ENCODE measurements around the gene BMERB1. TPM values are rescaled to one million over a fixed set of nuclear protein-coding genes. Genes with fewer than 3 reads are reported as not detected.

The BMERB1 gene
- total RNA-seq, 1 experiment from 2014 or later, result 12.4 TPM

GRCh38 chr16:15636392-15636873, 202.0 kb downstream of the BMERB1 start:
- DNase-seq (ENCODE audit: low read depth, low spot score), result no peak
- in situ Hi-C loops (cut with HindIII; ENCODE audit: low pct_unique_long_range_greater_than_20kb, low sequenced_read_pairs), result no loop called here

Other genes starting within 250 kb of the BMERB1 start
- gene NPIPA5, start 56.3 kb upstream of the BMERB1 start, total RNA-seq (2014; rRNA removed; shearing (Covaris generic)), result 0.32 and 0.93 TPM in 2 replicates
- not detected in 2 replicates for gene MPV17L, start 38.8 kb upstream of the BMERB1 start, total RNA-seq (2014; rRNA removed; shearing (Covaris generic))
- 11.1 and 15.9 TPM in 2 replicates for gene MARF1, start 208.6 kb downstream of the BMERB1 start, total RNA-seq (2014; rRNA removed; shearing (Covaris generic))
- gene NDE1, start 215.7 kb downstream of the BMERB1 start, total RNA-seq (2014; rRNA removed; shearing (Covaris generic)), result 23.5 and 30.2 TPM in 2 replicates